ENCODE data around the gene FOXO3. TPM values are rescaled to one million over a fixed set of nuclear protein-coding genes. Genes with fewer than 3 reads are reported as not detected.

Gene FOXO3
- total RNA-seq, 4 donors from 2014 or later, result 111 to 293 (median 183) TPM

GRCh38 chr6:108728826-108729225, 168.1 kb downstream of the FOXO3 start:
- Histone ChIP-seq H3K27ac (no peak overlapping the region), H3K27me3 (no peaks in the 10 kb centered on the region), H3K9me3 (no peaks in the 10 kb centered on the region), H3K4me3 (no peak overlapping the region), H3K36me3 (no peaks in the 10 kb centered on the region), H3K4me1 (peaks cover 5 to 11% of the 10 kb centered on the region in 2 donors)
- DNase-seq, result no peak
- no peak for ATAC-seq
- intact Hi-C loops (cut with DNase I; ENCODE audit: low total_unique reads) (no loop called here), in situ Hi-C loops (cut with MboI; ENCODE audit: low sequenced_read_pairs in 4 of 4) (no loop called here)
- TF ChIP-seq, protein P1, sequence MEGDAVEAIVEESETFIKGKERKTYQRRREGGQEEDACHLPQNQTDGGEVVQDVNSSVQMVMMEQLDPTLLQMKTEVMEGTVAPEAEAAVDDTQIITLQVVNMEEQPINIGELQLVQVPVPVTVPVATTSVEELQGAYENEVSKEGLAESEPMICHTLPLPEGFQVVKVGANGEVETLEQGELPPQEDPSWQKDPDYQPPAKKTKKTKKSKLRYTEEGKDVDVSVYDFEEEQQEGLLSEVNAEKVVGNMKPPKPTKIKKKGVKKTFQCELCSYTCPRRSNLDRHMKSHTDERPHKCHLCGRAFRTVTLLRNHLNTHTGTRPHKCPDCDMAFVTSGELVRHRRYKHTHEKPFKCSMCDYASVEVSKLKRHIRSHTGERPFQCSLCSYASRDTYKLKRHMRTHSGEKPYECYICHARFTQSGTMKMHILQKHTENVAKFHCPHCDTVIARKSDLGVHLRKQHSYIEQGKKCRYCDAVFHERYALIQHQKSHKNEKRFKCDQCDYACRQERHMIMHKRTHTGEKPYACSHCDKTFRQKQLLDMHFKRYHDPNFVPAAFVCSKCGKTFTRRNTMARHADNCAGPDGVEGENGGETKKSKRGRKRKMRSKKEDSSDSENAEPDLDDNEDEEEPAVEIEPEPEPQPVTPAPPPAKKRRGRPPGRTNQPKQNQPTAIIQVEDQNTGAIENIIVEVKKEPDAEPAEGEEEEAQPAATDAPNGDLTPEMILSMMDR (IDR thresholded peaks at IDR 0.05 in 4 of 5, conservative IDR thresholded peaks at IDR 0.05 in 1 of 5), result no peak
- TF ChIP-seq POLR2A (IDR thresholded peaks at IDR 0.05), result no peak

DNA sequence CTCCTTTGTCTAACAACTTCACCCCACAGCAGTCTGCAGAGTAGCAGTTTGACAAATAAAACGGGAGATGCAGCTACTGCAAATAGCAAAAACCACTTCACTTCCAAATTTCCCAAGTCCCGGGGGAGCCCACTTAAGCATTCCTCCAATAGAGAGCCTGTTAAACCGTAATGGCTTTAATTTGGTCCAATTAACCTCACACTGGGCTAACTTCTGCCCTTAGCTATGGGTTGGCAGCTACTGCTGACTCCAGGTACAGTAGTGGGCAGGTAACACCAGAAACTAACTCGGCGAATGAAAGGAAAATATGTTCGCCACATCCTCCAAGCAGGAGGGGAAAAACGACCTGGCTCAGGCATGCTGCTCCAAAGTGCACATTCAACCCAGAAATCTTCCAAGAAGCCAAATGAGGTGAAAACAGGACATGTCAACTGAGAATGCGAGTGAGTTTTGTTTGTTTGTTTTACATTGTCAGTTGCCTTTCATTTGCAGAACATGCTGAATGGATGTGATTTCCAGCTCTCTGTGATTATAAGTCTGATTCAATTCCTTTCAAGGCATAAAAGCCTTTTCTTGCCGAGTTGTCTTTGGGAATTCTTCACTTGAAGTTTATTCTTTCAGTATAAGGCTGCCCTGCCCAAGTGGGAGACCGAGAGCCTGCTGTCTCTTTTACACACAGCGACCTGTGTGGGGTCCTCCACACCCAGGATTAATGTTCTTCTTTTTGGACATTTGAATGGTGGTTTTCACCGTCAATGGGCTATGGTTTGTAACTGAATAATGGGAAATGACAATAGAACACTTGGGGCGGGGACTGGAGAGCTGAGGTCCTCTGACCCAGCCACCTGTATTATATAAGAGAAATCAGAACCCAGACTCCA, 170.2 kb downstream of the FOXO3 start:
- no peak for ATAC-seq
- Histone ChIP-seq H3K4me3 (no peak overlapping the region), H3K27me3 (no peaks in the 10 kb centered on the region), H3K27ac (no peak overlapping the region), H3K9me3 (no peaks in the 10 kb centered on the region), H3K36me3 (no peaks in the 10 kb centered on the region), H3K4me1 (peaks cover 9 to 14% of the 10 kb centered on the region in 2 donors)
- intact Hi-C loops (cut with DNase I; ENCODE audit: low total_unique reads), result no loop called here
- TF ChIP-seq, protein P1 (IDR thresholded peaks at IDR 0.05 in 4 of 5, conservative IDR thresholded peaks at IDR 0.05 in 1 of 5), result no peak
- TF ChIP-seq POLR2A (IDR thresholded peaks at IDR 0.05), result no peak
- in situ Hi-C loops (cut with MboI; ENCODE audit: low sequenced_read_pairs in 4 of 4), result no loop called here
- no peak for DNase-seq

DNA sequence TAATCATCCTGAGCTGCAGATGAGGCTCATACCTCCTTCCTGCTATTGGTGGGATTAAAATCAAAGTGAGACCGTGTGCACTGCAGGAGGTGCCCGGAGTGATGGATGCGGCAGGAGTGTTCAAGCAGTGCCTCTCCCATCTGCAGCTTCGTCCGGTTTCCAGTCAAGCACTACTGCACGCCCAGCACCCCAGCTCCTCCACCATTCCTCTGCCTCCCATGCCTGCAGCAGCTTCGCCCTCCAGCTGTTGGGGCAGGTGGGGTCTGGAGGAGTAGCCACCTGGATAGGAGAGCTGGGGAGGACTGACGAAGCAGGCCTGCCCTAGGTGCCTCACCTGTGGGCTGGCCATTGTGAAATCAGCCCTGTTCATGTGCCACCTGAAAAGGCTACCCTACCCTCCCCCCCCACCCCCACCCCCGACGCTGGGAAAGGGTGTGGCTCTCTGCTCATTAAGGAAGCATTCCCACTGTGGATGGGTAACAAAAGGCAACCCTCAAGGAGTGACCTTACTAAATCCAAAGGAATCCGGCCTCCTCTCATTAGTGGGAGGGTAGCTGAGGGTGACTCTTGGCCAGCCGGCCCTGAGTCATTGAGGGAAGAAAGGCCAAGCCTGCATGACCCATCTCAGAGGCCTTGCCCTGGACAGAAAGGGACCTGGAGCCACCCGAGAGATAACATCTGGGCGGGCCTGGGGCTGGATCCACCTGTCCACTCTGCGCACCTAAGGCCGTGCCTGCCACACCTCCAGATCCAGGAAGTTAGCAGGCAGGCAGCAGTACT, 171.6 kb downstream of the FOXO3 start:
- TF ChIP-seq POLR2A (IDR thresholded peaks at IDR 0.05), result no peak
- TF ChIP-seq, protein P1 (IDR thresholded peaks at IDR 0.05 in 4 of 5, conservative IDR thresholded peaks at IDR 0.05 in 1 of 5), result no peak
- intact Hi-C loops (cut with DNase I; ENCODE audit: low total_unique reads) (no loop called here), in situ Hi-C loops (cut with MboI; ENCODE audit: low sequenced_read_pairs in 4 of 4) (no loop called here)
- Histone ChIP-seq H3K4me1 (peaks cover 9 to 14% of the 10 kb centered on the region in 2 donors), H3K4me3 (no peak overlapping the region), H3K27ac (no peak overlapping the region), H3K27me3 (no peaks in the 10 kb centered on the region), H3K9me3 (no peaks in the 10 kb centered on the region), H3K36me3 (no peaks in the 10 kb centered on the region)
- no peak for DNase-seq
- no peak for ATAC-seq

GRCh38 chr6:108733051-108733450, 172.3 kb downstream of the FOXO3 start:
- in situ Hi-C loops (cut with MboI; ENCODE audit: low sequenced_read_pairs in 4 of 4), result no loop called here
- peaks cover 9 to 14% of the 10 kb centered on the region in 2 donors for H3K4me1 ChIP-seq
- DNase-seq (no peak), ATAC-seq (no peak)
- no peak overlapping the region for H3K27ac ChIP-seq
- intact Hi-C loops (cut with DNase I; ENCODE audit: low total_unique reads), result no loop called here
- no peaks in the 10 kb centered on the region for H3K27me3 ChIP-seq
- no peaks in the 10 kb centered on the region for H3K36me3 ChIP-seq
- H3K9me3 ChIP-seq, result no peaks in the 10 kb centered on the region
- TF ChIP-seq, protein P1 (IDR thresholded peaks at IDR 0.05 in 4 of 5, conservative IDR thresholded peaks at IDR 0.05 in 1 of 5), result no peak
- no peak for TF ChIP-seq POLR2A (IDR thresholded peaks at IDR 0.05)
- H3K4me3 ChIP-seq, result no peak overlapping the region

Measured in gastrocnemius medialis (tissue), 4 donors.